K562 (cell line): ENCODE results near the gene CACNG7. TPM values are rescaled to one million over a fixed set of nuclear protein-coding genes. Genes with fewer than 3 reads are reported as not detected.

Source experiments
- BCLAF1 ChIP-seq, 2 experiments: fragments of 450-650 bp in 1 of 2; IDR thresholded peaks; 2 replicates each; pipeline ENCODE4 v1.6.1; 2011 to 2017; ENCODE audit warnings: low read depth in 2 of 2, antibody characterized with exemption in 1 of 2, borderline replicate concordance in 1 of 2, low read length in 1 of 2, mild to moderate bottlenecking in 1 of 2, mixed read lengths in 1 of 2; ENCODE audit not compliant: control insufficient read depth in 1 of 2
- C11orf30 ChIP-seq: fragments of 450-650 bp; IDR thresholded peaks from 2 replicates; pipeline ENCODE4 v1.6.1; 2016; ENCODE audit warnings: low read depth, mild to moderate bottlenecking
- CC2D1A ChIP-seq: fragments of 450-650 bp; IDR thresholded peaks from 2 replicates; pipeline ENCODE4 v1.6.1; 2017; ENCODE audit warnings: mild to moderate bottlenecking
- CHD4 ChIP-seq: fragments of 200-600 bp; sonication (generic); IDR thresholded peaks from 3 replicates; pipeline ENCODE4 v1.6.1; 2012; ENCODE audit warnings: low read depth, mild to moderate bottlenecking, mixed read lengths, low read length, inconsistent platforms; ENCODE audit not compliant: insufficient read depth, insufficient replicate concordance, poor library complexity, severe bottlenecking
- FOS ChIP-seq: IDR thresholded peaks from 3 replicates; pipeline ENCODE4 v1.6.1; 2011; ENCODE audit not compliant: insufficient read length; ENCODE audit errors: extremely low read depth
- HNRNPL ChIP-seq: fragments of 200-400 bp; formaldehyde crosslinking; IDR thresholded peaks from 2 replicates; pipeline ENCODE4 v1.6.1; 2017; ENCODE audit warnings: low read depth, mild to moderate bottlenecking, low read length
- MBD1 ChIP-seq: fragments of 250-450 bp; sonication (Bioruptor Pico); IDR thresholded peaks from 2 replicates; pipeline ENCODE4 v1.8.0; 2022; ENCODE audit warnings: inconsistent platforms
- MCM3 ChIP-seq: fragments of 450-650 bp; IDR thresholded peaks from 2 replicates; pipeline ENCODE4 v1.6.1; 2016
- MIER1 ChIP-seq: fragments of 450-650 bp; IDR thresholded peaks from 2 replicates; pipeline ENCODE4 v1.6.1; 2016; ENCODE audit warnings: antibody characterized with exemption, mild to moderate bottlenecking, low read depth
- MLLT1 ChIP-seq, 2 experiments: fragments of 450-650 bp; IDR thresholded peaks; 2 replicates each; pipeline ENCODE4 v1.6.1; 2016
- NCOA4 ChIP-seq: fragments of 450-650 bp; IDR thresholded peaks from 2 replicates; pipeline ENCODE4 v1.6.1; 2018; ENCODE audit warnings: mild to moderate bottlenecking; ENCODE audit not compliant: partially characterized antibody
- NFYB ChIP-seq: IDR thresholded peaks from 2 replicates; pipeline ENCODE4 v1.6.1; 2011; ENCODE audit warnings: mild to moderate bottlenecking, moderate library complexity; ENCODE audit not compliant: insufficient read length; ENCODE audit errors: extremely low read depth
- PRDM10 ChIP-seq: fragments of 450-650 bp; IDR thresholded peaks from 2 replicates; pipeline ENCODE4 v1.6.1; 2018; ENCODE audit not compliant: partially characterized antibody
- SIN3A ChIP-seq, 2 experiments: fragments of 150-350 bp in 1 of 2; IDR thresholded peaks; 2 replicates each; pipeline ENCODE4 v1.6.1; 2011 to 2016; ENCODE audit warnings: borderline replicate concordance in 2 of 2, low read depth in 2 of 2, low read length in 2 of 2, mild to moderate bottlenecking in 2 of 2, moderate library complexity in 2 of 2; ENCODE audit not compliant: control insufficient read depth in 1 of 2
- SP2 ChIP-seq: IDR thresholded peaks from 2 replicates; pipeline ENCODE4 v1.6.1; 2011; ENCODE audit warnings: mild to moderate bottlenecking, low read depth, low read length, moderate library complexity; ENCODE audit not compliant: poor library complexity, severe bottlenecking; ENCODE audit errors: extremely low read depth
- ZBED1 ChIP-seq: IDR thresholded peaks from 2 replicates; pipeline ENCODE4 v1.6.1; 2014
- ZNF551 ChIP-seq: fragments of 250-450 bp; sonication (Bioruptor Pico); IDR thresholded peaks from 2 replicates; pipeline ENCODE4 v1.5.0; 2021; ENCODE audit warnings: mild to moderate bottlenecking, moderate library complexity
- polyA plus RNA-seq, 8 experiments: library from polyadenylated mRNA; depleted of rRNA in 4 of 8; stranded (reverse) in 5 of 8; unstranded in 3 of 8; fragments of >200 nt; fragmentation: Nextera tagmentation in 2 of 8; fragmentation: Illumina TruSeq in 1 of 8; extraction: Ambion mirVana in 2 of 8; extraction: Trizol in 1 of 8; gene quantifications; 2 replicates each; pipeline versions ENCODE4 v1.2.1 to v1.2.3, GENCODE V29; 2011 to 2014; ENCODE audit warnings: inconsistent platforms in 1 of 8, missing spikeins in 1 of 8
- total RNA-seq, 7 experiments: library from RNA; depleted of rRNA in 6 of 7; stranded (reverse); fragments of >200 nt in 6 of 7; fragmentation: Illumina TruSeq in 2 of 7; extraction: Trizol in 2 of 7; gene quantifications; 2 replicates each; pipeline versions ENCODE4 v1.2.1 to v1.2.3, GENCODE V29; 2011 to 2021; ENCODE audit warnings: low replicate concordance in 1 of 7

Gene CACNG7
- total and polyA plus RNA-seq, 9 of the 15 experiments (the other 6 are each of a cell fraction or from before 2014, with no cell fraction given): not detected

- TF ChIP-seq BCLAF1 (IDR thresholded peaks at IDR 0.05; ENCODE audit: borderline replicate concordance in 1 of 2, control insufficient read depth in 1 of 2, low read depth in 2 of 2, low read length in 1 of 2) (no peak), HNRNPL (no peak), NFYB (peak; percentile 88), ZNF551 (no peak), FOS (peak; percentile 12), NCOA4 (no peak), MBD1 (CRISPR knock-in tag) (no peak), C11orf30 (no peak), PRDM10 (no peak), MCM3 (no peak), MLLT1 (IDR thresholded peaks at IDR 0.05) (no peak), CC2D1A (peak; percentile 90), ZBED1 (no peak), SIN3A (IDR thresholded peaks at IDR 0.05; ENCODE audit: borderline replicate concordance in 2 of 2, control insufficient read depth in 1 of 2, low read depth in 2 of 2, low read length in 2 of 2) (no peak), MIER1 (no peak), CHD4 (no peak), SP2 (peak; percentile 34)
These were observed 69.1 kb downstream of the CACNG7 start (continued) for GRCh38 chr19:53977991-53978731.
